ENCODE data around the gene CHMP1B.

CHMP1B gene

GRCh38 chr18:11851146-11851805 lies at the start of gene CHMP1B:
Gene CHMP1B, plus strand, starts transcription at chr18:11851413. Its CDS starts 99 bp downstream, at chr18:11851512.
- Histone ChIP-seq H3K9ac (ENCODE audit: insufficient read length, low read depth) (peak within 1 kb of the TSS; percentile 90), H3K27me3 (ENCODE audit: insufficient read depth, insufficient read length) (no peaks in the 10 kb centered on the region), H3K4me3 (ENCODE audit: insufficient read length, low read depth) (peak within 1 kb of the TSS; percentile 90), H3K4me1 (ENCODE audit: insufficient read depth, insufficient read length) (peaks cover 3% of the 10 kb centered on the region), H3K36me3 (ENCODE audit: insufficient read depth, insufficient read length, low read length) (peaks cover 5% of the 10 kb centered on the region), H3K9me3 (ENCODE audit: insufficient read depth, low read length) (no peaks in the 10 kb centered on the region)
- DNase-seq (ENCODE audit: low read depth, low spot score): peak; percentile 91
- TF ChIP-seq YY1 (IDR thresholded peaks at IDR 0.05; ENCODE audit: insufficient read depth, insufficient read length) (no peak), ZNF274 (IDR thresholded peaks at IDR 0.05; ENCODE audit: low read depth, low read length) (no peak), SUZ12 (IDR thresholded peaks at IDR 0.05; ENCODE audit: extremely low read depth, insufficient read depth, insufficient read length) (no peak)

GRCh38 chr18:11801573-11801972 lies 49.6 kb upstream of the CHMP1B start:
- no peaks in the 10 kb centered on the region for H3K27me3 ChIP-seq (ENCODE audit: insufficient read depth, insufficient read length)
- TF ChIP-seq ZNF274 (IDR thresholded peaks at IDR 0.05; ENCODE audit: low read depth, low read length) (no peak), YY1 (IDR thresholded peaks at IDR 0.05; ENCODE audit: insufficient read depth, insufficient read length) (no peak), SUZ12 (IDR thresholded peaks at IDR 0.05; ENCODE audit: extremely low read depth, insufficient read depth, insufficient read length) (no peak)
- no peaks in the 10 kb centered on the region for H3K9me3 ChIP-seq (ENCODE audit: insufficient read depth, low read length)
- H3K4me3 ChIP-seq (ENCODE audit: insufficient read length, low read depth): no peak overlapping the region
- no peak overlapping the region for H3K9ac ChIP-seq (ENCODE audit: insufficient read length, low read depth)
- no peaks in the 10 kb centered on the region for H3K36me3 ChIP-seq (ENCODE audit: insufficient read depth, insufficient read length, low read length)
- no peak for DNase-seq (ENCODE audit: low read depth, low spot score)
- H3K4me1 ChIP-seq (ENCODE audit: insufficient read depth, insufficient read length): no peaks in the 10 kb centered on the region

DNA sequence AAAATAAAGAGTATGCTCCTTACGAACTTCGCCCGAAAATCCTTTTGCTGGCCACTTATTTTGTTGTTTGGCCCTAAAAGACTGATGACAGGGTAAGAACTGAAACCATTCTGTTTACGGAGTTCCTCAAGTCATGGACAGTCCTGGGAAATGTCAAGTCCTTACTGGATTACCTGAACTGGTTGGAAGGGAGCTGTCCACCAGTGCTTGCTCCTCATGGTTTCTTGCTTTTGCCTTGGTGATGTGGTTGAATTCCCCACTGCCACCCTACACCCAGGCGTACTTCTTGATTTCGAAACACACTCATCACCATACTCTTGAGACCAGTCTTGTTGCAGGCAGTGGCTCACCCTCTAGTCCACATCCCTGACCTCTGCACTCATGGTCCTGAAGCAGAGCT lies 49.1 kb upstream of the CHMP1B start:
- no peak overlapping the region for H3K4me3 ChIP-seq (ENCODE audit: insufficient read length, low read depth)
- H3K9ac ChIP-seq (ENCODE audit: insufficient read length, low read depth): no peak overlapping the region
- no peak for DNase-seq (ENCODE audit: low read depth, low spot score)
- TF ChIP-seq YY1 (IDR thresholded peaks at IDR 0.05; ENCODE audit: insufficient read depth, insufficient read length) (no peak), ZNF274 (IDR thresholded peaks at IDR 0.05; ENCODE audit: low read depth, low read length) (no peak), SUZ12 (IDR thresholded peaks at IDR 0.05; ENCODE audit: extremely low read depth, insufficient read depth, insufficient read length) (no peak)
- no peaks in the 10 kb centered on the region for H3K27me3 ChIP-seq (ENCODE audit: insufficient read depth, insufficient read length)
- no peaks in the 10 kb centered on the region for H3K36me3 ChIP-seq (ENCODE audit: insufficient read depth, insufficient read length, low read length)
- peaks cover 2% of the 10 kb centered on the region for H3K4me1 ChIP-seq (ENCODE audit: insufficient read depth, insufficient read length)
- H3K9me3 ChIP-seq (ENCODE audit: insufficient read depth, low read length): no peaks in the 10 kb centered on the region

DNA sequence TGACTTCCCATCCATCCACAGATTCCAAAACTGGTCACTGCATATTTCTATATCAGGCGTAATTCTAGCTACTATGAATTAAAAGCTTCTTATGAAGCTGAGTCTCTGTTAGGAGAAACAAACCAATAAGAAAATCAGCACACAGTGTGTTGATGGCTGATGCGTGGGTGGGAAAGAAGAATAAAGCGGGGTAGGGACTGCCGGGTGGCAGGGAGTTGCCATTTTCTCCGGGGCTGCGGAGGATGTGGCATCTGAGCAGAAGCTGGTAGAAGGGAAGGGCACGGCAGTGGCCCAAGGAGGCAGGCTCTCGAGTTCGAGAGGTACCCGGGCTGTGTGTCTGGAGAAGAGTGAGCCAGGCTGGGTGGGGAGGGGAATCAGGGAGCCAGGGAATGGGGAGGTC lies 48.6 kb upstream of the CHMP1B start:
- no peaks in the 10 kb centered on the region for H3K27me3 ChIP-seq (ENCODE audit: insufficient read depth, insufficient read length)
- H3K4me1 ChIP-seq (ENCODE audit: insufficient read depth, insufficient read length): peaks cover 6% of the 10 kb centered on the region
- no peaks in the 10 kb centered on the region for H3K9me3 ChIP-seq (ENCODE audit: insufficient read depth, low read length)
- H3K36me3 ChIP-seq (ENCODE audit: insufficient read depth, insufficient read length, low read length): no peaks in the 10 kb centered on the region
- H3K9ac ChIP-seq (ENCODE audit: insufficient read length, low read depth): no peak overlapping the region
- H3K4me3 ChIP-seq (ENCODE audit: insufficient read length, low read depth): no peak overlapping the region
- no peak for DNase-seq (ENCODE audit: low read depth, low spot score)
- TF ChIP-seq SUZ12 (IDR thresholded peaks at IDR 0.05; ENCODE audit: extremely low read depth, insufficient read depth, insufficient read length) (no peak), ZNF274 (IDR thresholded peaks at IDR 0.05; ENCODE audit: low read depth, low read length) (no peak), YY1 (IDR thresholded peaks at IDR 0.05; ENCODE audit: insufficient read depth, insufficient read length) (no peak)

GRCh38 chr18:11807233-11807632 lies 44.0 kb upstream of the CHMP1B start:
- H3K4me3 ChIP-seq (ENCODE audit: insufficient read length, low read depth): no peak overlapping the region
- TF ChIP-seq YY1 (IDR thresholded peaks at IDR 0.05; ENCODE audit: insufficient read depth, insufficient read length) (no peak), ZNF274 (IDR thresholded peaks at IDR 0.05; ENCODE audit: low read depth, low read length) (no peak), SUZ12 (IDR thresholded peaks at IDR 0.05; ENCODE audit: extremely low read depth, insufficient read depth, insufficient read length) (no peak)
- no peaks in the 10 kb centered on the region for H3K36me3 ChIP-seq (ENCODE audit: insufficient read depth, insufficient read length, low read length)
- no peak overlapping the region for H3K9ac ChIP-seq (ENCODE audit: insufficient read length, low read depth)
- H3K4me1 ChIP-seq (ENCODE audit: insufficient read depth, insufficient read length): peaks cover 18% of the 10 kb centered on the region
- no peaks in the 10 kb centered on the region for H3K27me3 ChIP-seq (ENCODE audit: insufficient read depth, insufficient read length)
- DNase-seq (ENCODE audit: low read depth, low spot score): no peak
- no peaks in the 10 kb centered on the region for H3K9me3 ChIP-seq (ENCODE audit: insufficient read depth, low read length)

GRCh38 chr18:11808001-11808855 lies 43.0 kb upstream of the CHMP1B start:
- Histone ChIP-seq H3K9me3 (ENCODE audit: insufficient read depth, low read length) (no peaks in the 10 kb centered on the region), H3K4me1 (ENCODE audit: insufficient read depth, insufficient read length) (peaks cover 18% of the 10 kb centered on the region), H3K36me3 (ENCODE audit: insufficient read depth, insufficient read length, low read length) (no peaks in the 10 kb centered on the region), H3K27me3 (ENCODE audit: insufficient read depth, insufficient read length) (no peaks in the 10 kb centered on the region), H3K4me3 (ENCODE audit: insufficient read length, low read depth) (no peak overlapping the region), H3K9ac (ENCODE audit: insufficient read length, low read depth) (no peak overlapping the region)
- DNase-seq (ENCODE audit: low read depth, low spot score): no peak
- TF ChIP-seq ZNF274 (IDR thresholded peaks at IDR 0.05; ENCODE audit: low read depth, low read length): no peak
- TF ChIP-seq YY1 (IDR thresholded peaks at IDR 0.05; ENCODE audit: insufficient read depth, insufficient read length): no peak

GRCh38 chr18:11809895-11810294 lies 41.3 kb upstream of the CHMP1B start:
- Histone ChIP-seq H3K27me3 (ENCODE audit: insufficient read depth, insufficient read length) (no peaks in the 10 kb centered on the region), H3K36me3 (ENCODE audit: insufficient read depth, insufficient read length, low read length) (no peaks in the 10 kb centered on the region), H3K4me1 (ENCODE audit: insufficient read depth, insufficient read length) (peaks cover 18% of the 10 kb centered on the region), H3K9me3 (ENCODE audit: insufficient read depth, low read length) (no peaks in the 10 kb centered on the region), H3K4me3 (ENCODE audit: insufficient read length, low read depth) (no peak overlapping the region), H3K9ac (ENCODE audit: insufficient read length, low read depth) (no peak overlapping the region)
- DNase-seq (ENCODE audit: low read depth, low spot score): no peak
- TF ChIP-seq SUZ12 (IDR thresholded peaks at IDR 0.05; ENCODE audit: extremely low read depth, insufficient read depth, insufficient read length) (no peak), ZNF274 (IDR thresholded peaks at IDR 0.05; ENCODE audit: low read depth, low read length) (no peak), YY1 (IDR thresholded peaks at IDR 0.05; ENCODE audit: insufficient read depth, insufficient read length) (no peak)
